GM21619 (cell line): ENCODE data around the gene SMAD2.
"Not testable (repeated sequence)": the region's sequence is repeated elsewhere in the genome, so short reads cannot be mapped to it uniquely, and the experiment has no call there.

Experiments
- ATAC-seq: cut with Tn5 transposase; IDR thresholded peaks from one replicate; pipeline ENCODE4 v1.9.1; 2021; ENCODE audit not compliant: unreplicated experiment

Gene SMAD2

GRCh38 chr18:47846431-47846830 is 84.0 kb downstream of the SMAD2 start:
- ATAC-seq = no peak

GRCh38 chr18:47844828-47845498 is 85.5 kb downstream of the SMAD2 start:
- no peak for ATAC-seq

GRCh38 chr18:47842836-47843235 is 87.6 kb downstream of the SMAD2 start:
- ATAC-seq = no peak

- no peak for ATAC-seq
These were observed 92.1 kb downstream of the SMAD2 start for GRCh38 chr18:47838396-47838795.

GRCh38 chr18:47832348-47832747 is 98.1 kb downstream of the SMAD2 start:
- ATAC-seq = no peak

GRCh38 chr18:47831351-47831750 is 99.1 kb downstream of the SMAD2 start:
- no peak for ATAC-seq

GRCh38 chr18:47830772-47831171 is 99.7 kb downstream of the SMAD2 start:
- no peak for ATAC-seq

GRCh38 chr18:47829831-47830230 is 100.6 kb downstream of the SMAD2 start:
- no peak for ATAC-seq

- ATAC-seq = not testable (repeated sequence)
These were observed 102.4 kb downstream of the SMAD2 start for GRCh38 chr18:47828031-47828430.

GRCh38 chr18:47826157-47827074 is 104.0 kb downstream of the SMAD2 start:
- ATAC-seq = no peak

GRCh38 chr18:47821314-47821713 is 109.1 kb downstream of the SMAD2 start:
- ATAC-seq = no peak

- no peak for ATAC-seq
These were observed 112.7 kb downstream of the SMAD2 start for GRCh38 chr18:47817795-47818077.

- ATAC-seq = no peak
These were observed 113.3 kb downstream of the SMAD2 start for GRCh38 chr18:47817017-47817794.

- ATAC-seq = no peak
These were observed 114.8 kb downstream of the SMAD2 start for GRCh38 chr18:47815486-47816270.

- ATAC-seq = no peak
These were observed 121.0 kb downstream of the SMAD2 start for GRCh38 chr18:47809420-47809819.

- ATAC-seq = no peak
These were observed 127.7 kb downstream of the SMAD2 start for GRCh38 chr18:47802802-47803201.

- no peak for ATAC-seq
These were observed 128.6 kb downstream of the SMAD2 start for GRCh38 chr18:47801817-47802216.

- no peak for ATAC-seq
These were observed 129.7 kb downstream of the SMAD2 start for GRCh38 chr18:47800756-47801155.

- ATAC-seq = no peak
These were observed 130.2 kb downstream of the SMAD2 start for GRCh38 chr18:47800248-47800647.

- no peak for ATAC-seq
These were observed 131.1 kb downstream of the SMAD2 start for GRCh38 chr18:47799376-47799775.

- ATAC-seq = no peak
These were observed 132.1 kb downstream of the SMAD2 start for GRCh38 chr18:47798366-47798765.
